Chondrocyte (in vitro differentiated cells): ENCODE data around the gene SLC22A31. TPM values are rescaled to one million over a fixed set of nuclear protein-coding genes. Genes with fewer than 3 reads are reported as not detected.
A peak's percentile ranks its signal among the peaks of the same experiment; 100 is the strongest.

ENCODE experiments used
- DNase-seq: peaks from one replicate; pipeline ENCODE4 v3.0.0; 2021; ENCODE audit warnings: mixed read lengths, low spot score
- H3K27ac Mint-ChIP-seq: one replicate; pipeline ENCODE4 v1.8.0; 2021; ENCODE audit warnings: mild to moderate bottlenecking, moderate library complexity, mixed read lengths; ENCODE audit not compliant: unreplicated experiment
- H3K27me3 Mint-ChIP-seq: 2 replicates; pipeline ENCODE4 v1.8.0; 2021; ENCODE audit warnings: low read depth, mixed read lengths
- H3K36me3 Mint-ChIP-seq: 2 replicates; pipeline ENCODE4 v1.8.0; 2021; ENCODE audit warnings: low read depth, mixed read lengths
- H3K4me1 Mint-ChIP-seq: 2 replicates; pipeline ENCODE4 v1.8.0; 2021; ENCODE audit warnings: low read depth, mild to moderate bottlenecking, mixed read lengths
- H3K4me3 Mint-ChIP-seq: one replicate; pipeline ENCODE4 v1.8.0; 2021; ENCODE audit warnings: mild to moderate bottlenecking, moderate library complexity, mixed read lengths; ENCODE audit not compliant: unreplicated experiment
- H3K9me3 Mint-ChIP-seq: 2 replicates; pipeline ENCODE4 v1.8.0; 2021; ENCODE audit warnings: low read depth, mixed read lengths
- total RNA-seq: library from RNA; stranded (reverse); gene quantifications from 3 replicates; pipeline ENCODE4 v1.2.1, GENCODE V29; 2021
- TF ChIP-seq, protein P1 (sequence below): fragments of 200-600 bp; sonication (generic); IDR thresholded peaks from 2 replicates; pipeline ENCODE4 v1.5.0; 2021; ENCODE audit warnings: antibody characterized with exemption, mild to moderate bottlenecking, moderate library complexity

SLC22A31 gene
- total RNA-seq, 1 donor from 2014 or later = 0.40 TPM

DNA sequence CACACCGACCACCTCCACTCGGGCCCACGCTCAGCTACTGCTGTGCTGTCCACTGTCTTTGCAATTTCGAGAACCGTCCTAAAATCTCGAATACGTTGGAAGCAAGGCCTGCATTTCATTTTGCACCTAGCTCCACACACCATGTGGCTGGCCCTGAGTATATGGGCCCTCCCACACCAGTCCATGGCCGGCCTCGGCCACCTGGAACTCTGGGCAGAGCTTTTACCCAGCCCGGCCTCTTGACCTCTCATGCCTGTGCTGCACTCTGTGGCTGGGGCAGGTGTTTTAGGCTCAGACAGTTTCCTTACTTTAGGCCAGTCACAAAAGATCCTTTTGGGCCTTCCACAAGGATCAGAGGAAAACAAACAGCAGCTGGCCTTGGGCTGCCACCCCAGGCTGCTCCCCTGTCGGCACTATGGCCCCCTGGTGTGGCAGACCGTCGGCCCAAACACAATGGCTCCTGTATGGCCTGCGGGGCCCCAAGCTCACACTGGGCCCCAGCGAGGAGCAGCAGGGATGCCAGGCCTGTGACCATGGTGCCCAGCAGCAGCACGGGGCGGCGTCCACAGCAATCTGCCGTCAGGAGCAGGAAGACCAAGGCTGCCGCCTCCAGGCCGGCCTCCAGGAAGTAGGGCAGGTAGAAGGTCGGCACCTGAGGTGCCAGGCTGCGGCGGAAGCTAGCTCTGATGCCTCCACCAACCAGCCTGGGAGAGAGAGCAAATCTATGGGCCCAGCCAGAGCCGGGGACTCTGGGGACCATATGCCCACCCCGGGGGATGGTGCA is 2.5 kb downstream of the SLC22A31 start:
- peaks cover 18% of the 10 kb centered on the region for H3K27me3 Mint-ChIP-seq
- peaks cover 2% of the 10 kb centered on the region for H3K9me3 Mint-ChIP-seq
- no peaks in the 10 kb centered on the region for H3K36me3 Mint-ChIP-seq
- H3K4me3 Mint-ChIP-seq = no peak overlapping the region
- H3K4me1 Mint-ChIP-seq = peaks cover 7% of the 10 kb centered on the region
- peak; percentile 88 for DNase-seq
- no peak overlapping the region for H3K27ac Mint-ChIP-seq
- TF ChIP-seq, protein P1, sequence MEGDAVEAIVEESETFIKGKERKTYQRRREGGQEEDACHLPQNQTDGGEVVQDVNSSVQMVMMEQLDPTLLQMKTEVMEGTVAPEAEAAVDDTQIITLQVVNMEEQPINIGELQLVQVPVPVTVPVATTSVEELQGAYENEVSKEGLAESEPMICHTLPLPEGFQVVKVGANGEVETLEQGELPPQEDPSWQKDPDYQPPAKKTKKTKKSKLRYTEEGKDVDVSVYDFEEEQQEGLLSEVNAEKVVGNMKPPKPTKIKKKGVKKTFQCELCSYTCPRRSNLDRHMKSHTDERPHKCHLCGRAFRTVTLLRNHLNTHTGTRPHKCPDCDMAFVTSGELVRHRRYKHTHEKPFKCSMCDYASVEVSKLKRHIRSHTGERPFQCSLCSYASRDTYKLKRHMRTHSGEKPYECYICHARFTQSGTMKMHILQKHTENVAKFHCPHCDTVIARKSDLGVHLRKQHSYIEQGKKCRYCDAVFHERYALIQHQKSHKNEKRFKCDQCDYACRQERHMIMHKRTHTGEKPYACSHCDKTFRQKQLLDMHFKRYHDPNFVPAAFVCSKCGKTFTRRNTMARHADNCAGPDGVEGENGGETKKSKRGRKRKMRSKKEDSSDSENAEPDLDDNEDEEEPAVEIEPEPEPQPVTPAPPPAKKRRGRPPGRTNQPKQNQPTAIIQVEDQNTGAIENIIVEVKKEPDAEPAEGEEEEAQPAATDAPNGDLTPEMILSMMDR = no peak

DNA sequence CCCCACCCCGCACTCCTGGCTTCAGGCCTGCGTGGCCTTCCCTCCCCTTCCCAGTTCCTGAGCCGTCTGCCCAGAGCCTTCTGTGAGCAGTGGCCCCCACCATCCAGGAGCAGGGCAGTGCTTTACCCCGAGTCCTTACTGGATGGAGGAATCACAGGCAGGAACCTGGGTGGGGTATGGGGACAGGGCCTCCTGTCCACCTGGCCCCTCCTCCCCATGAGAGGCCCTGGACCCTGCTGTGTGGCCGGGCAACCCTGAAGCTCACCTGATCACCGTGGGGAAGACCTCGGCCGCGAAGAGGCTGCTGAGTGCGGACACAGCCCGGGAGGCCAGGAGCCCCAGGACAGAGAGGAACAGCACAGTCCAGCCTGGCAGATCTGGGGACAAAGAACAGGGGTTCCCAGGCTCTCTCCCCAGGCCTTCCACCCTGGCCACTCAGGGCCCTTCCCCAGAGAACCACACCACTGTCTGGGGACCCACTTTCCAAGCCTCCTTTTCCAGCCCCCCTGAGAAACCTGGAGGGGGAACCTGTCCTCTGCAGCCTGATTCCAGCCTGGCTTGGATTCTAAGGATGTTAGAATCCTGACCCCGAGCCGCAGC is 3.2 kb downstream of the SLC22A31 start:
- no peak for DNase-seq
- H3K27ac Mint-ChIP-seq = no peak overlapping the region
- peaks cover 5% of the 10 kb centered on the region for H3K4me1 Mint-ChIP-seq
- no peaks in the 10 kb centered on the region for H3K9me3 Mint-ChIP-seq
- TF ChIP-seq, protein P1 = no peak
- H3K27me3 Mint-ChIP-seq = peaks cover 14% of the 10 kb centered on the region
- H3K4me3 Mint-ChIP-seq = no peak overlapping the region
- no peaks in the 10 kb centered on the region for H3K36me3 Mint-ChIP-seq

DNA sequence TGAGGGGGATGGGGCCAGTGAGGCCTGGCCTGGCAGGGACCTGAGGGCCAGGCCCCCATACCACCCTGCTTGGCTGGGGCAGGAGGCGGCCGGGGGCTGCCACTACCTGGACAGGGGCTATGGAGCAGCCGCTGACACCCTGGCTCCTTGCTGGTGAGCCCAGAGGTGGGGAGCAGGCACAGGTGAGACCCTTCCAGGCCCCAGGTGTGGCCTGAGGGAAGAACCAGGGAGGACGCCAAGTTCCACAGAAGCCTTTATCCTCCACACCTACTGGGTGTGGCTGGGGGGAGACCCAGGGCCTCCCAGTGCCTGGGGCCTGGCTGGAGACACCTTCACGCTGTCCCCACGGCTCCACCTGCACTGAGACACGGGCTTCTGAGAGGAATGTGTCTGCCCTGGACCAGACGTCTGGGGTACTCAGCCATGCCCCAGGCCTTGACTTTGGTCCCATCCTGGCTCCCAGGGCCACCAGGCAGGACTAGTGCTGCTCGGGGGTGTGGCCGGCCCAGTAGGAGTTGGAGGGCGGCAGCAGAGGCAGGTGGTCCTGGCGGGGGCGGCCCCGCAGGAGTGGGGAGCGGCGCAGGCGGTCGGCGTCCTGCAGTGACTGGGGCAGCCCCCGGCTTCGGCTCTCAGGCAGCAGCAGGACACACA is 4.7 kb downstream of the SLC22A31 start:
- H3K27me3 Mint-ChIP-seq = peaks cover 12% of the 10 kb centered on the region
- H3K4me1 Mint-ChIP-seq = peaks cover 2% of the 10 kb centered on the region
- H3K9me3 Mint-ChIP-seq = no peaks in the 10 kb centered on the region
- TF ChIP-seq, protein P1 = no peak
- H3K27ac Mint-ChIP-seq = no peak overlapping the region
- peak; percentile 84 for DNase-seq
- H3K4me3 Mint-ChIP-seq = no peak overlapping the region
- no peaks in the 10 kb centered on the region for H3K36me3 Mint-ChIP-seq

DNA sequence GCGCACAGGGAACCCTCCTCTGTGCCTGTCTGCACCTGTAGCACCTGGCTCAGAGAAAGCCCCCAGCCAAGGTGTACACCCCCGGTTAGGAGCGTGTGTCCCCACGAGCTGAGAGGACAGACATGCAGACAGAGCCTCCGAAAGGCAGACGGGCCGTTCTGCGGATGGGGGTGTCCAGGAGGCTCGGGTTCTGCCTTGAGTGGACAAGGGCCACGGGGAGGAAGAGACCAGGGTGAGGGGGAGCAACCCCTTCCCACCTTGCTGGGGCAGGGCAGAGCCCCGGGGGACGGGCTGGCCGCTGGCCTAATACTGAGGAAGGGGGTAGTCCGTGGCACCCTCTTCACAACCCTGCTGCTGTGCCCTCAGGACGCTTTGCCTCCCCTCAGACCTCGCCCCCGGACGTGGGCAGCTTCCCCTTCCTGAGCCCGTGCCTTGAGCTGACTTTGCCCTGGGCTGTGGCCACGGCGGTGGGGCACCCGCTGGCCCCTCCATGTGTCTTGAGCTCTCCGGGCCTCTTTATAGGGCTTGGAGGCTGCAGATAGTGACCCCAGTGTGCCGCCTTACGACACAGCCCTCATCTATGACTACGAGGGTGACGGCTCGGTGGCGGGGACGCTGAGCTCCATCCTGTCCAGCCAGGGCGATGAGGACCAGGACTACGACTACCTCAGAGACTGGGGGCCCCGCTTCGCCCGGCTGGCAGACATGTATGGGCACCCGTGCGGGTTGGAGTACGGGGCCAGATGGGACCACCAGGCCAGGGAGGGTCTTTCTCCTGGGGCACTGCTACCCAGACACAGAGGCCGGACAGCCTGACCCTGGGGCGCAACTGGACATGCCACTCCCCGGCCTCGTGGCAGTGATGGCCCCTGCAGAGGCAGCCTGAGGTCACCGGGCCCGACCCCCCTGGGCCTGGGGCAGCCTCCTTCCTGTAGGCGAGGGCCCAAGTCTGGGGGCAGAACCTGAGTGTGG is 5.7 kb downstream of the SLC22A31 start:
- Mint-ChIP-seq H3K27ac (no peak overlapping the region), H3K36me3 (no peaks in the 10 kb centered on the region), H3K4me1 (no peaks in the 10 kb centered on the region), H3K9me3 (no peaks in the 10 kb centered on the region), H3K27me3 (peaks cover 2% of the 10 kb centered on the region), H3K4me3 (no peak overlapping the region)
- TF ChIP-seq, protein P1 = no peak
- peak; percentile 92 for DNase-seq
